IPS-18c (cell line): Measurements from ENCODE around the gene DAPP1.
"Not testable (repeated sequence)": the region's sequence is repeated elsewhere in the genome, so short reads cannot be mapped to it uniquely, and the experiment has no call there.

Experiments used
- H3K4me3 ChIP-seq: 2 replicates; pipeline ENCODE4 v1.7.0; 2013; ENCODE audit warnings: low read depth, mild to moderate bottlenecking, low read length, moderate library complexity; ENCODE audit not compliant: insufficient read depth
- H3K9me3 ChIP-seq: one replicate; pipeline ENCODE4 v1.6.1; 2013; ENCODE audit warnings: mild to moderate bottlenecking, low read length, moderate library complexity; ENCODE audit not compliant: control insufficient read depth, insufficient read depth

Gene DAPP1

DNA sequence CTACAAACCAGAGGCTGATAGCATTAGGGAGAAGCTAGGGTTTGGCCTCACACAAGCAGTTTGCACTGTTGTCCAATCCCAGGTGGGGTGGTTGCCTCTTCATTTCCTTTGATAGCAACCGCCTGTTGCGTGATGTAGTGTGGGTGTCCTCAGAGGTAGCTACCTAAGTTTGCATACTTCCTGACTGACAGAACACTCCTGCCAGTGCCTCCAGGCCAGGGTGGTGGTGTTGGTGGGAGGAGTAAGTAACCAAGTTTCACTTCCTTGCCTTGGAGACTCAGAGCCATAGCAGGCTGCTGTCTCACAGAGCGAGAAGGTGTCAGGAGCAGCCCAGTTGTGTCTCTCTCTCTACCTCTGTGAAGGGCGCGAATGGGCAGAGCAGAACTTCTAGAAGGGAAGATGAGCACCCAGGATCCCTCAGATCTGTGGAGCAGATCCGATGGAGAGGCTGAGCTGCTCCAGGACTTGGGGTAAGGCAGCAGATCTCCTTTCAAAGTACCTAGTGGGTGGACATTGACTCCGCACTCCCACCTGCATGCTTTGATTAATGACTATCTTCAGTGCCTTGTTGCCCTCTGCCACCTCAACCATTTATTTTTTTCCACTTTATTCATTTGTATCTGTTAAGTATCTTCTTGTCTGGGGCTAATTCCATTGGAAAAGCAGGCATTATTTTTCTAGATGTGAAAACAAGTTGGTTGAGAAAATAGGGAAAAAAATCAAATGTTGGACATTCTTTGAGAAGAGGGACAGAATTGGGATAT lies at the start of gene DAPP1:
TSS of gene DAPP1 (plus strand) at position 283 of the 764 bp plus-strand sequence. CDS start at position 370, 87 bp downstream.
- Histone ChIP-seq H3K9me3 (no peaks in the 10 kb centered on the region), H3K4me3 (no peak within 1 kb of the TSS)

DNA sequence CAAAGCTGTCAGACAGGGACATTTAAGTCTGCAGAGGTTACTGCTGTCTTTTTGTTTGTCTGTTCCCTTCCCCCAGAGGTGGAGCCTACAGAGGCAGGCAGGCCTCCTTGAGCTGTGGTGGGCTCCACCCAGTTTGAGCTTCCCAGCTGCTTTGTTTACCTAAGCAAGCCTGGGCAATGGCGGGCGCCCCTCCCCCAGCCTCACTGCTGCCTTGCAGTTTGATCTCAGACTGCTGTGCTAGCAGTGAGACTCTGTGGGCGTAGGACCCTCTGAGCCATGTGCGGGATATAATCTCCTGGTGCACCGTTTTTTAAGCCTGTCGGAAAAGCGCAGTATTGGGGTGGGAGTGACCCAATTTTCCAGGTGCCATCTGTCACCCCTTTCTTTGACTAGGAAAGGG lies 45.8 kb upstream of the DAPP1 start:
- not testable (repeated sequence) for H3K4me3 ChIP-seq, H3K9me3 ChIP-seq

- H3K9me3 ChIP-seq = no peaks in the 10 kb centered on the region
- no peak overlapping the region for H3K4me3 ChIP-seq
Observed at GRCh38 chr4:99783940-99784339, 32.7 kb upstream of the DAPP1 start.

DNA sequence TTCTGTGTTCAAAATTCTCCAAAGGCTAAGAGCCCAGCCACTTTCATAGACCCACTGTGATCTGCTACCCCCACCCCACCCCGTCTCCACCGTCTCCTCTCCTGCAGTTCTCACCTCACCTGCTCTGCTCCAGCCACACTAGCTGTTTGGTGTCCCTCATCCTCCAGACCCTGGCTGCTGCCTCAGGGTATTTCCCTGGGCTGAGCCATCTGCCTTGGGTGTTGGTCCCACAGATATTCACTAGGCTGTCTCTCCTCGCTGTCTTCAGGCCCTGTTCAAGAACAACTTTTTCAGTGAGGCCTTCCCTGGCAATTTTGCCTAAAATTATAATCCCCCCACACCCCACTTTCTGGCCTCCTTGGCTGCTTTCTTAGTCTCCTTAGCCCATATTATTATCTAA lies 31.8 kb upstream of the DAPP1 start:
- no peak overlapping the region for H3K4me3 ChIP-seq
- H3K9me3 ChIP-seq = no peaks in the 10 kb centered on the region

DNA sequence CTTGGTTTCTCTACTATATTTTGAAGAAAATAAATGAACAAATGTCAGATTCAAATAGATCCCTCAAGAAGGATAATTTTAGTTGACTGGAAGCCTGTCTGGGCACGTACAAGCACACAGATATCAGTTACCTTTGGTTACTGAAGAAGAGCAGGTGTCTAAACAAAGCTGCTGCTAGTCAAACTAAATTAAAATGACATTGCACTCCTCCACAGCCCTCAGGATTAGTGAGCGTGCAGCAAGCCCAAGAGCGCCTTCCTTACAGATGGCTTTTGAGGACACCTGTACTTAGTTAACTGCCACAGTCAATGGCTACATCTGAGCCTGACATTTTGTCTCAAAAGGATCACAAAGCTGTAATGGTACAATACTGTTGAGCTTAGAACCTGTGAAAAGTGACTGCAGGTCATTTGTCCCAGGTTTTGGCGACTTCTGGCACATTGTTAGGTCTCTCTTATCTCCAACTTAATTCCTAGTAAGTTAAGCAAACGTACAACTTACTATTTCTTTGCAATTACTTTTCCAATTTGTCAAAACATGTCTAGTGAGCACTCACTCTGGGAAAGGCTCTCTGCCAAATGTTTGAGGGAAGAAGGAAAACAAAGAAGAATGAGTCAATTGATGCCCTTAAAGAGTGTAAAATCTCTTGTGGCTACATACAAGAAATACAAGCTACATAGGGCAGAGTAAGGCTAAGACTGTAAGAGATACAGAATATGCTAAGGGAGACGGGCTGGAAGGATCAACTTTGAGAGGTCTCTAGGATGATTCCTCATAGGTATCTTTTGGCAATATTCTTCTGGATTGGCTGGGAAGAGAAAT lies 25.6 kb upstream of the DAPP1 start:
- Histone ChIP-seq H3K4me3 (no peak overlapping the region), H3K9me3 (peaks cover 2% of the 10 kb centered on the region)

- Histone ChIP-seq H3K4me3 (no peak overlapping the region), H3K9me3 (peaks cover 3% of the 10 kb centered on the region)
Observed at GRCh38 chr4:99800332-99801004, 16.2 kb upstream of the DAPP1 start.

DNA sequence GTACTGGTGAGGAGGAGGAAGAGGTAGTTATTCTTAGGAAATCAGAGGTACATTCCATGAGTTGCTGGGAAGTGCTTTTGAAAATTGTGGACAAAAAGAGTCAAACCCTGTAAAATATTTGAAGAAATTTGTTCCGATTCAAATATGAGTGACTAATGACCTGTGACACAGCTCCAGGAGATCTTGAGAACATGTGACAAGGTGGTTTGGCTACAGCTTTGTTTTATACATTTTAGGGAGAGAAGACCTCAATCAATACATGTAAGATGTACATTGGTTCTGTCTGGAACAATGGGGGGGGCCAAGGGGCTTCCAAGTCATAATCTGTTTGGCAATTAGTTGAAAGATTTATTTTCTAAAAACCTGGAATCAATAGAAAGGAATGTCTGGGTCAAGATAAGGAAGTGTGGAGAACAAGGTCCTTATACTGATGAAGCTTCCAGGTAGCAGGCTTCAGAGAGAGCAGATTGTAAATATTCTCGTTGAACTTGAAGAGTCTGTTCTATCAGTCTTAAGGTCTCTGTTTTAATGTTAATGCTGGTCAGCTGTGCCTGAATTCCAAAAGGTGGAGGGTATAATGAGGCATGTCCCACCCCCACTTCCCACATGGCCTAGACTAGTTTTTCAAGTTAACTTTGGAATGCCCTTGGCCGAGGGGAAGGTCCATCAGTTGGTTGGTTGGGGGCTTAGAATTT lies 15.5 kb upstream of the DAPP1 start:
- no peak overlapping the region for H3K4me3 ChIP-seq
- peaks cover 3% of the 10 kb centered on the region for H3K9me3 ChIP-seq

- Histone ChIP-seq H3K4me3 (no peak overlapping the region), H3K9me3 (peaks cover 3% of the 10 kb centered on the region)
Observed at GRCh38 chr4:99803566-99804101, 13.0 kb upstream of the DAPP1 start.

GRCh38 chr4:99806545-99806944 lies 10.1 kb upstream of the DAPP1 start:
- no peak overlapping the region for H3K4me3 ChIP-seq
- no peaks in the 10 kb centered on the region for H3K9me3 ChIP-seq

DNA sequence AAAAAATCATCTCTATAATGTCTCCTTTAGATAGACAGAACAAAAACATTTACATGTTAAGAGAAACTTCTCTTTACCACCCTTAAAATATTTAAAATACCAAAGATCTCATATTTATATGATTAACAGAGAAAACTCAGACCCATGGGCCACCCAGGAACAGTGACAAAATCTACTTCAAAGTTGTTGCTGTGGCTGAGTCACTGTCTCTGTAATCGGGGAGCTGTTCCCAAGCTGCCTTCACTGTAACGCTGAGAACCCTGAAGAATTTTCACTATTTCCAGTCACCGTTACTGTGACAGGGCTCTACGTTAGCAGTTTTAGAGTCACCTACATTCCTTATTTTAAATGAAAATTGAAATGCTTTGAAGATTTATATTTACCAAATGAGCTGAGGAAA lies 9.0 kb upstream of the DAPP1 start:
- H3K4me3 ChIP-seq = no peak overlapping the region
- H3K9me3 ChIP-seq = no peaks in the 10 kb centered on the region

GRCh38 chr4:99808260-99808857 lies 8.3 kb upstream of the DAPP1 start:
- Histone ChIP-seq H3K9me3 (no peaks in the 10 kb centered on the region), H3K4me3 (no peak overlapping the region)

DNA sequence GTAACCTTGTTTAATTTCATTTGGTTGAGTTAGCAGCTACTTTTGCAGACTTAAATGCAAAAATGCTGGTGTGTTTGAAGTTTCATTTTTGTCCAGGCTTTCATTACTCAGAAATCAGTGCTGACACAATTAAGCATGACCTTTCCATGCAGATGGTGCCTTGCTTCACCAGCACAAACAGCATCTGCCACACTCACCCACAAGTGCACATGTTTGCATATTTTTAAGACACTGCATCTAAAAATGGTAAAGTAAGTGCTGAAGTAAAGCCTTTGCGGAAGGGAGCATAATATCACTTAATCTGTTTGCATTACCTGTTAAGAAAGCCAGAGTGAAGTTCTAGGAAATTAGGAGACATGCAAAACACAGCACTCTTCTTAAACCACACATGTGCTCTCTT lies 7.3 kb upstream of the DAPP1 start:
- Histone ChIP-seq H3K9me3 (no peaks in the 10 kb centered on the region), H3K4me3 (no peak overlapping the region)

DNA sequence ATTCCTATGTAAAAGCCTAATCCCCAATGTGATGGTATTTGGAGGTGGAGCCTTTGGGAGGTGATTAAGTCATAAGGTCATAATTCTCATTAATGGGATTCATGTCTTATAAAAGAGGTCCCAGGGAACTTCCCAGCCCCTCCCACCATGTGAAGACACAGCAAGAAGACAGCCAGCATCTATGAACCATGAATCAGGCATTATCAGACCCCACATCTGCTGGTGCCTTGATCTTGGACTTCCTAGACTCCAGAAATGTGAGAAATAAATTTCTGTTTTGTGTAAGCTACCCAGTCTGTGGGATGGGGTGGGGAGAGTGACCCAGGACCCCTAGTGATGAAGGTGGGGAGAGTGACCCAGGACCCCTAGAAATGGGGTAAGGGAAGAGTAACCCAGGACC lies 6.1 kb upstream of the DAPP1 start:
- Histone ChIP-seq H3K9me3 (no peaks in the 10 kb centered on the region), H3K4me3 (no peak overlapping the region)

GRCh38 chr4:99811117-99811516 lies 5.5 kb upstream of the DAPP1 start:
- Histone ChIP-seq H3K9me3 (no peaks in the 10 kb centered on the region), H3K4me3 (no peak overlapping the region)

GRCh38 chr4:99811850-99812249 lies 4.8 kb upstream of the DAPP1 start:
- no peak overlapping the region for H3K4me3 ChIP-seq

GRCh38 chr4:99815597-99816011 lies 1.0 kb upstream of the DAPP1 start:
- H3K9me3 ChIP-seq = no peaks in the 10 kb centered on the region
- H3K4me3 ChIP-seq = no peak overlapping the region

More at GRCh38 chr4:99811850-99812249, 4.8 kb upstream of the DAPP1 start:
- no peaks in the 10 kb centered on the region for H3K9me3 ChIP-seq
